GDM1 (cell line): ENCODE results near the gene NBPF11.
A peak's percentile ranks its signal among the peaks of the same experiment; 100 is the strongest.
"Not testable (repeated sequence)": the region's sequence is repeated elsewhere in the genome, so short reads cannot be mapped to it uniquely, and the experiment has no call there.

ENCODE experiments used
- DNase-seq: peaks from one replicate; lab custom pipeline; 2025; lab: John Stamatoyannopoulos, UW

The NBPF11 gene, protein sequence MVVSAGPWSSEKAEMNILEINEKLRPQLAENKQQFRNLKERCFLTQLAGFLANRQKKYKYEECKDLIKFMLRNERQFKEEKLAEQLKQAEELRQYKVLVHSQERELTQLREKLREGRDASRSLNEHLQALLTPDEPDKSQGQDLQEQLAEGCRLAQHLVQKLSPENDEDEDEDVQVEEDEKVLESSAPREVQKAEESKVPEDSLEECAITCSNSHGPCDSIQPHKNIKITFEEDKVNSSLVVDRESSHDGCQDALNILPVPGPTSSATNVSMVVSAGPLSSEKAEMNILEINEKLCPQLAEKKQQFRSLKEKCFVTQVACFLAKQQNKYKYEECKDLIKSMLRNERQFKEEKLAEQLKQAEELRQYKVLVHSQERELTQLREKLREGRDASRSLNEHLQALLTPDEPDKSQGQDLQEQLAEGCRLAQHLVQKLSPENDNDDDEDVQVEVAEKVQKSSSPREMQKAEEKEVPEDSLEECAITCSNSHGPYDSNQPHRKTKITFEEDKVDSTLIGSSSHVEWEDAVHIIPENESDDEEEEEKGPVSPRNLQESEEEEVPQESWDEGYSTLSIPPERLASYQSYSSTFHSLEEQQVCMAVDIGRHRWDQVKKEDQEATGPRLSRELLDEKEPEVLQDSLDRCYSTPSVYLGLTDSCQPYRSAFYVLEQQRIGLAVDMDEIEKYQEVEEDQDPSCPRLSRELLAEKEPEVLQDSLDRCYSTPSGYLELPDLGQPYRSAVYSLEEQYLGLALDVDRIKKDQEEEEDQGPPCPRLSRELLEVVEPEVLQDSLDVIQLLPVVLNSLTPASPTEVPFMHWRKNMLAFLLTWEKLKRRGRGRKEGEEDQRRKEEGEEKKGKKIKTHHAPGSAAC

DNA sequence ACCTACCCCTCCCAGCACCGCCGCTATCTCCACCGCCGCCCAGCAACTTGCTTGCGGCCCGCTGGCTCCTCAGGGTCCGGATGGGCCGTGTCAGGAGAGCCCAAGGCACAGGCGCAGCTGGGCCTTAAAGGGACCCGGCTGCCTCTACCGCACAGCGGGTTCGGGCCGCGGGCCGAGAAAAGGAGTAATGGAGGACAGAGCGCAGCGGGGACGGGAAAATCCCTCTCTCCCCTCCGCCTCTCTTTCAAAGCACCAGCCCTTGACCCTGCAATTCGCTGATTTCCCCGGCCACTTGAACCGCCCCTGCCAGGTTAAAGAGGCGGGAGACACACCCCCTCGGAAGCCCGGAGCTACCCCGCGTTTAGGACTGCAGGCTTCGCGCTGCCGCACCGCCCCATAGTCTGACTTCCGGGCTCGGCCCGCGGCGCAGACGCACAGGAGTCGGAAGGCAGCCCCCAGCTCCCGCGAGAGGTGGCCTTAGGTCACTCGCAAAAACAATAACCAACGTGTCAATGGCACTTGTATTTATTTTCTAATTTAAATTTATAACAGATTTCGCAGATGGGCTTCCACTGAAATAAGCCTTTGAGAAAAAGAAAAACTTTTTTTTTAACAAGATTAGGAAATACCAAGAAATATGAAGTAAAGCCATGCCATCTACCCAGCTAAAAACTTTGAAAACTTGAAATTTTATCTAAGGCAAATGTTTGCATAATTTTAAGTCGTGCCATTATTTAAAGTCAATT, at the start of gene NBPF11:
Gene NBPF11, minus strand, starts transcription at position 371 of the 746 bp plus-strand sequence. CDS start 25,278 bp downstream, outside the sequence.
- DNase-seq: peak; percentile 77

- not testable (repeated sequence) for DNase-seq
Observed at GRCh38 chr1:148197396-148197795, 45.3 kb upstream of the NBPF11 start.

- DNase-seq: not testable (repeated sequence)
Observed at GRCh38 chr1:148196949-148197348, 44.9 kb upstream of the NBPF11 start.

DNA sequence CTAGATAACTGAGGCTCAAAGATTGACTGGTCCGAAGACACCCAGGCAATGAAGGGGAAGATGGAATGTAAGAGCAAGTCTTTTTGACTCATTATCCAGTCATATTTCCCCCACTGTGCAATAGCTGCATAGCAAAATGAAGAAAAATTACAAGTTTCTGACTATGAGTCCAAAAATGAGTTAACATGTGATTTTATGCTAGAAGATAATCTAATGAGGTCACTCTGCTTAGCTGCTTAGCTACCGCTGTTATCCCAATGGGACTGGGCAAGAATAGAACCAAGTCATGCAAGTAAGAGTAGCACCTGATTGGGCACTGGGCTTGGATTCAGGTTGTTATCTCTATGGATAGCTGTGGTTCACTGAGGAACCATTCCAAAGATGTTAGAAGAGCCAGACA, 43.0 kb upstream of the NBPF11 start:
- DNase-seq: not testable (repeated sequence)

GRCh38 chr1:148188768-148189167, 36.7 kb upstream of the NBPF11 start:
- DNase-seq: not testable (repeated sequence)

GRCh38 chr1:148178682-148179081, 26.6 kb upstream of the NBPF11 start:
- not testable (repeated sequence) for DNase-seq

- not testable (repeated sequence) for DNase-seq
Observed at GRCh38 chr1:148175414-148175813, 23.3 kb upstream of the NBPF11 start.

- not testable (repeated sequence) for DNase-seq
Observed at GRCh38 chr1:148171995-148172394, 19.9 kb upstream of the NBPF11 start.

DNA sequence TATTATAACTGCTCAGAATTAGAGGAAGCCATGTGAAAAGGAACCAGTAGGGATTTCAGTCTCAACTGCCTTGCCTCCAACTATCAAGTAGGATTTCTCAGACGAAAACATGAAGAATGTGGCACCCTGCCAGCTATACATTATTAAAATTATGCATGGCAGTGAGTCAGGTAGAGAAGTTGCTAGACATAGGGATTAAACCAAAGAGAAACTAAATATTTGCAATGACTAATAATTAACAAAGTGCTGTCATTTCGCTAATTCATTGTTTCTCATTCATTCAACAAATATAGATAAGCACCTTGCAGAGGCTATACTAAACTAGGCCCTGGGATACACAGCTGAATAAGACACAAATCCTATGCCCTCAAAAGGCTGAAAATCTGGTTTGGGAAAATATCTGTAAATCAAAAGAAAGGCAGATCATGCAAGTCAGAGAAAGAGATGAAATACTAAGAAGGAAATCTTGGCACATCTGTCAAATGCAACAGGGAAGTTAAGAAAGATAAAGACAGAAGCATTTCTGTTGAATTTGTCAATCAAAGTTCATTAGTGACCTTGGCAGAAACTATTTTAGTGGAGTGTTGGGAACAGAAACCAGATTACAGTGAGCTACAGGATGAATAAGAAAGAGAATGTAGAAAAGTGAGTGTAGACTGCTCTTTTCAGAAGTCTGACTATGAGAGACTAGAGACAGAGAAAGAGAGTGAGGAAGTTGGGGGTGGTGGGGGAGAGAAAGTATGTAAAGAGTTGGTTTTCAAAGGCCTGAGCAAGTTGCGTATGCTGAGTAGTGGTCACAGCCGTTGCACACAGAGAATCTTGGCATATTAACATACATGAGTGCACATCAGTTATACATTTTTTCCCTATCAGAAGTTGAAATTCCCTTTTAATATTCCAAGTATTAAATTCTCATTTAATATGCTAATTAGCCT, 14.7 kb upstream of the NBPF11 start:
- DNase-seq: no peak

GRCh38 chr1:148162363-148162762, 10.3 kb upstream of the NBPF11 start:
- no peak for DNase-seq

DNA sequence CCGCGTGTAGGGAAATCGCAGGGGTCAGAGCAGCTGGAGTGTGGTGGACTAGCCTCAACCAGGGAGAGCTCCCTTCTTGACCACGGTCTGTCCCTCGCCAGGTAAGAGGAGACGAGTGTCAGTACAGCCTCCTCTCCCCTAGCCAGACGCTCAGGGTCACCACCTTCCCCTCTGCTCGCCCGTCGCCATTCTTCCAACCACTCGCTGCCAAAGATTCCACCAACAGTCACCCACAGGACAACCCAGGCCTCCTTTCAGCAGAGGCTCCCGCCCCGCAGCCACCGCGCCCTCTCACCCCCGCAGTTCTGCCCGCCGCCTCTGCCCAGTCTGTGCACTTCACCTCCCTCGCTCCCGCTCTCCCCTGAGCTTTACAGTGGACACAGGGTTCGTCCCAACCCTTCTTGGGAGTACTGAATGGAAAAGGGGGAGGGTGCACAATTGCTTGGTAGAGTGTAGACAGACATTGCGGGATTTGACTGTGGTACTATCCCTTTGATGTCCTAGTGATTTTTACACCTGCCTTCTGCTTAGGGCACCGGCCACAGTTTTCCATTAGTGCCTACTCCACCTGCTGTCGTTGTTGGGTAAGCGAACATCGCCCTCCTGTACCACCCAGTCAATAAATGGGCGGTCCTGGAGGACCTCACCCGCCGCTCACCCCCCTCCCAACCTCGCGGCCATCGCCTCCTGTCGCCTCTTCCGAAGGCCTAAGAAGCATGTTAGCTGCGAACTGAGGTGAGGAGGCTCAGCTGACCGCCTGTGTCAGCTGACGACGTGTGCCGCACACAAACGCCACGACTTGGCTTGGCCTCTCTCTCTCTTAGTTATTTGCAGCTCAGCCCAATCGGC, 9.2 kb upstream of the NBPF11 start:
- DNase-seq: no peak

GRCh38 chr1:148160343-148161052, 8.4 kb upstream of the NBPF11 start:
- no peak for DNase-seq

DNA sequence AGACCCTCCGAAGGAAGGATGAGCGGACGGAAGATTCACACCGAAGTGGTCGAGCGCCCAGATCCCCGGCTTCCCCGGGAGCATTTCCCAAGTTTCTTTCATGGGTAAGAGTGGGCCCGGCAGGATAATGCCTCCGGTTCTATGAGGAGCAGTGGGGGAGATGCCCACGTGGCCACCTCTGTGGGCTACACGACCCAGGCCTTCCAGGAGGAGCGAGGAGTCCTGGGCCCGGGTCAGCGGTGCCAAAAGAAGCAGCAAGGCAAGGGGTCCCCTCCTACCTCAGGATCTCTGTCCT, 7.9 kb upstream of the NBPF11 start:
- no peak for DNase-seq

DNA sequence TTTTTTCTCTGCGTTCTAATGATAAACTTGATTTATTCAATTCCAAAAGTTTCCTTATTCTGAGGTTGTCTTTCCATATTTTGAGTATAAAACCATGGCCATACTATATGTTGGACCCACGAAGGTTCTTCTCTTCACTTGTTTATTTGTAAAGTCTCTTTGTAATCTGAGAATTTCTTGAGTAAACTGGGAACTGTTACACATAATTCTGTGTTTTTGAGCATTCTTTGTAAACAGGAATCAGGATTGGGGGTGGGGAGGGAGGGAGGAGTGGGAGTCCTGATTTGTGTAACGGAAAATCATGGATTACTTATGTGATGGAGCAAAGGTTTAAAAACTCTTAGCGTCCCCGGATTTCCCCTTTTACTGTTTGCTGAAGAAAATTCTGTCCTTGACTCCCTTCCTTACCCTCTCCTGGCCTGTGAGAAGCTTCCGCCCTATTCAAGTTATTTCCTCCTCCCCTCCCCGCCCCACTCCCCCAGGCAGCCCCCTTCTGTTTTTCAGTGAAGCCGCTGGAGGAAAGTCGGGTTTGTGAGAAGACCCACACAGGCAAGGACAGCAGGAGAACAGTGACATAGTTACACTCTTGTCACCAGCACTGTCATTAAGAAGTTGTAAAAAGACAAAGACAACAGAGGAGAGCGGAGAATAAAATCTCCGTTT, 6.4 kb upstream of the NBPF11 start:
- DNase-seq: no peak

- DNase-seq: not testable (repeated sequence)
Observed at GRCh38 chr1:148157803-148158202, 5.7 kb upstream of the NBPF11 start.

DNA sequence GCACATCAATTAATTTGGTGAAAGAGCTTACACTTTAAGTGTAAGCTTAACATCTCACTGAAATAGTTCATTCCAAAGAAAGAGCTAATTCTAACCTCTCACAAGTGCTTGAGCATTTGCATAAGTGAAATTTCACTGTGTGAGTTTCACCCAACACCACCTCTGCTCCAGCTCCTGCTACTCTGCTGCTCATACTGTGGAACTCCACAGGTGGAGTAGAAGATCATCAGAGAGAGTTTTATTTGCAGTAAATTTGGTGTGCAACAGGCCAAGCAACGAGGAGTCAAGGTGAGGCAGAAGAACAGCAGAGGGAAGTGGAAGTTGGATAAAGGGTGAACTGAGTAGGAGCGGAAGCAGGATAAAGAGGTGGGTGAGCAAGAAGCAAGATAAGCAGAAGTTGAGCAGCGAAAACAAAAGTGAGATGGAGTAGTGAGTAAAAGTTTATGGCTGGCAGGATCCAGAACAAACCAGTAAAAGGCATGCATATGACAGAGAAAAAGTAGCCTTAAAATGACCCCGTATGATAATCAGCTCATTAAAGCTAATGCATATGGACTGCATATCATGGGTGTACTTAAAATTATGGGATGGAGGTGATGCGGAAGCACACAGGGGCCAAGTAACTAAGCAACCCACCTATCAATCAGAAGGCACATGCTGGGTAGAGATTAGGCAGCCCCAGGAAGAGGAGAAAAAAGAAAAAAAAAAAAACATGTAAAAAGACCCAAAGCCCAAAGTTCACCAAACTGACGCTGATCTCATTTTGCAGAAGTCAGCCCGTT, 3.6 kb upstream of the NBPF11 start:
- DNase-seq: not testable (repeated sequence)

GRCh38 chr1:148152795-148153194, 714 bp upstream of the NBPF11 start:
- not testable (repeated sequence) for DNase-seq

DNA sequence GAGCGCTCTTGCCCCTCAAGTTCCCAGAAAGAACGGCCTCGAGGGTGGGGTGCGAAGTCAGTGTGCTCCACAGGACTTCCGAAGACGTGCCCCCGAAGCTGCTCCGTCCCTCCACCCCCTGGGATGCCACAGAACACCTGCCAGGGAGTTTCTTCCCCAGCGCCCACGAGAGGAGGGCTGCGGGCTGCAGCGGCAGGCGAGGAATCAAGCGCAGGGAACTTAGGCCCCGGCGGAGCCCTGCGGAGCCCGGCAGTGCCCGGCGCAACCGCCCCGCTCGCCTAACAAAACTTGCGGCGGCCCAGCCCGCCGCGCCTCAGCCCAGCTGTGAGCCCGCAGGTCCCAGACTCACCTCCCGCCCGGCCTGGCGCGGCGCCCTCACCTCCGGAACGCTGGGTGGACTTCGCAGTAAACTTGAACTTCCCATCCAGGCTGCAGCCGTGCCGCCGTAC, 686 bp downstream of the NBPF11 start:
- DNase-seq: not testable (repeated sequence)
